ENCODE measurements around the gene ARHGAP8.

ARHGAP8 gene

DNA sequence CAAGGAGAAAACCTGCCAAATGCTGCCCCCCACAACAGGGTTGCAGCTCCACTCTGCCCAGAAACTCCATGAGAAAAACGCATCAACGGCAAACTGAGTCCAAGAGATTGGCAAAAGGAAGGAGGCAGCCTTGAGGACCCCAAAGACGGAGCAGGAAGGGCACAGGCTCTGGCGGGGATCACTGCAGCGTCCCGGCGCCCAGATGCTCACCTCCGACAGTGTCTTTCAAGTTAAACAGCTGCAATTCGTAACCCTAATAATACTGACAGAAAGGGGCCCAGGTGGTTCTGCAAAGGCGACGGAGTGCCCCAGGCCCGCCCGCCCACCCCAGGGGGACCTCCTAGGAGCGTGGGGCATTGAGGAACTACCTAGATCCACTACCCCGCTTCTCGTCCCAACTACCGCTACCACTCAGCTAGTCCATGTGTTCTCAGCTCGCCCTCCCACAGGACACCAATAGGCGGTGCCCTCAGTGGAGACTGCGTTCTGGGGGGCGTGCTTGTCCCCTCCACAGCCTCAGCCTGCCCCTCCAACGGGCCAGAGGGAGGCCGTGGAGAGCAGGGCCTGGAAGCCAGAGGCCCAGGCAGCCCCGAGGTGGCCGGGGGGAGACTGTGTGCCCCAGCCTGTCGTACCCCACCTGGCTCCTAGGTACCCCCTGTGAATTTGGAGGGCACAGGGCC is 130.0 kb downstream of the ARHGAP8 start:
- in situ Hi-C loops (cut with HindIII; ENCODE audit: low sequenced_read_pairs), result no loop called here

DNA sequence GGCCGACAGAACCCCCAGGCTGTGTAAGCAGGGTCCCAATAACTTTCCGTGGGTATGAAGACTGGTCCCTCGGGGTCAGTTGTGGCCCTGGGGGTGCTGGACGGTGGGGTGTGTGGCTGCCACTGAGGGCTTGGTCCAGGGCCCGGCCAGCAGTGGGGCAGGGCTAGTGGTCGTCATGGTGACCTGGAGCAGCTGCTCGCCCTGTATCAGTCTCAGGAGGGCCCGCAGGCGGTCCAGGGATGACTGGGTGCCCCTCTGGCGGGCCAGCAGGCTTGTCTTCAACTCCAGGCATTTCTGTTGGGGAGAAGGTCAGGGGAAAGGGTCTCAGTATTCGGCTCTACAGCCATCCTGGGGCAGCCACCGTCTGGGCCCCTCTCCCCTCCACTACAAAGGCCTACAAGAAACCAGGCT is 130.6 kb downstream of the ARHGAP8 start:
- in situ Hi-C loops (cut with HindIII; ENCODE audit: low sequenced_read_pairs), result no loop called here

- in situ Hi-C loops (cut with HindIII; ENCODE audit: low sequenced_read_pairs), result no loop called here
Observed at GRCh38 chr22:44884562-44884961, 132.2 kb downstream of the ARHGAP8 start.

GRCh38 chr22:44884968-44885805 is 132.8 kb downstream of the ARHGAP8 start:
- in situ Hi-C loops (cut with HindIII; ENCODE audit: low sequenced_read_pairs), result no loop called here

- in situ Hi-C loops (cut with HindIII; ENCODE audit: low sequenced_read_pairs), result no loop called here
Observed at GRCh38 chr22:44885806-44886360, 133.5 kb downstream of the ARHGAP8 start.

GRCh38 chr22:44887941-44888366 is 135.6 kb downstream of the ARHGAP8 start:
- in situ Hi-C loops (cut with HindIII; ENCODE audit: low sequenced_read_pairs), result no loop called here

DNA sequence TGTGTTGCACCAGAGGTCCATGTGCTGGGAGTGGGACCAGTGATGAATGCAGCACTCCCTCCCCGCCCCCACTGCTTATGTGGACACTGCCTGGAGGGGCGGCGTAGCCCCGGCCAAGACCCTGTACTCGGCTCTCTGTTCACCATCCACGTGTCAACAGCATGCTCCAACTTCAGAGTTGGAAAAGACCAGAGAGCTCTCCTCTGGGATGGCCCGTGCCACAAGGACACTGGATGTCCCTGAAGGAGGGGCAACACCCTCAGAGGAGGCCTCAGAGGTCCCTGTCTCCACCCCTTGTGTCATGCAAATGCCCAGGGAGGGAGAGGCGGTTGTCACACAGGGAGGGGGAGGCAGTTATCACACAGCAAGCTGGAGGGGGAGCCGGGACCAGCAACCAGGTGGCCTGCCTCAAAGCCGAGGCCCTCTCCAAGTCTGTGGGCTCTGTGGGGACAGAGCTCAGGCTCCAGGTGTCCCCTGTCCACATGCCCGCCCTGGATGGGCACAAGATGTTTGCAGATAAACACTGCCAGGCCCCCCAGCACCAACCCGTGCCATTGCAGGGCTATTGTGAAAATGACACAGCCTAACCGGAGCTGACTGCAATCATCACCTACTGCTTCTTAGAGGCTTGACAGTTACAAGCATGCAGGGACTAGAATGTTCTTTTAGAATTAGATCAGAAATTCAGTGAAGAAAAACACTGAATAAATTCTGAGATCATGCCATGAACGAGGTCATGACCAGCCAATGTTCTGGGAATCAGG is 136.3 kb downstream of the ARHGAP8 start:
- in situ Hi-C loops (cut with HindIII; ENCODE audit: low sequenced_read_pairs), result no loop called here

GRCh38 chr22:44889255-44889878 is 137.0 kb downstream of the ARHGAP8 start:
- in situ Hi-C loops (cut with HindIII; ENCODE audit: low sequenced_read_pairs), result no loop called here

- in situ Hi-C loops (cut with HindIII; ENCODE audit: low sequenced_read_pairs), result no loop called here
Observed at GRCh38 chr22:44890416-44891292, 138.3 kb downstream of the ARHGAP8 start.

- in situ Hi-C loops (cut with HindIII; ENCODE audit: low sequenced_read_pairs), result no loop called here
Observed at GRCh38 chr22:44891293-44891747, 138.9 kb downstream of the ARHGAP8 start.

DNA sequence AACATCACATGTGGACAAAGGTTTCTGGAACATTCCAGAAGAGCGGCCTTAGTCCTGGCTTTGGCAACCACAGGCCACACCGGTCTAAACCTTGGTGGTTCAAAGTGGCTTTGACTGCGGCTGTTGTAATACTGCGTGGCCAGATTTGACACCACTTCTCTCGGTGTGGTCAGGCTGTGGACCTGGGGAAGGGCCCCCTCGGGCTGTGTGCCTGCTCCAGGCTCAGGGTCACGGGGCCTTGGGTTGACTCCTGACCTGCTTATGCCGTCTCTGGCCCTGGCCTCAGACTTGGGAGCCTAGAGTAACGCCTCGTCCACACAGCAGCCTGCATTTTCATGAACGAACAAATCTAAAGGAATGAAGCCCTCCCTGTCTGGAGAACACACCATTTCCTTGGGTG is 139.4 kb downstream of the ARHGAP8 start:
- in situ Hi-C loops (cut with HindIII; ENCODE audit: low sequenced_read_pairs), result no loop called here

DNA sequence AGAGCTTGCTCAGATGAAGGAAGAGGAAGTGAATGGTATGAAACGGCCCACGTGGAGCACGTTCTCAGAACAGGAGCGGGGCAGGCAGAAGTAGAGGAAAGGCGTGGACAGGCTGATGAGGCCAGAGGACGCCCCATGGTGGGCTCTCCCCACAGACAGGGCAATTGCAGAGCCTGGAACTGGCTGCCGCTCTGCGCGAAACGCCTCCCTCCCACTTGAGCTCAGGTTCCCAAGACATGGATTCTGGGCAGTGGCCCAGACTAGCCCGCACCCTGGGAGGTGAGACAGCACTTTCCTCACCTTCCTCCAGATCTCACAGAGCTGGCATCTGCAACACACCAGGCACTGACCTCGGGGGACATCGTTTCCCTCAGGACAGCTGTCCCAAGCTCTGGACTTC is 139.9 kb downstream of the ARHGAP8 start:
- in situ Hi-C loops (cut with HindIII; ENCODE audit: low sequenced_read_pairs), result no loop called here

DNA sequence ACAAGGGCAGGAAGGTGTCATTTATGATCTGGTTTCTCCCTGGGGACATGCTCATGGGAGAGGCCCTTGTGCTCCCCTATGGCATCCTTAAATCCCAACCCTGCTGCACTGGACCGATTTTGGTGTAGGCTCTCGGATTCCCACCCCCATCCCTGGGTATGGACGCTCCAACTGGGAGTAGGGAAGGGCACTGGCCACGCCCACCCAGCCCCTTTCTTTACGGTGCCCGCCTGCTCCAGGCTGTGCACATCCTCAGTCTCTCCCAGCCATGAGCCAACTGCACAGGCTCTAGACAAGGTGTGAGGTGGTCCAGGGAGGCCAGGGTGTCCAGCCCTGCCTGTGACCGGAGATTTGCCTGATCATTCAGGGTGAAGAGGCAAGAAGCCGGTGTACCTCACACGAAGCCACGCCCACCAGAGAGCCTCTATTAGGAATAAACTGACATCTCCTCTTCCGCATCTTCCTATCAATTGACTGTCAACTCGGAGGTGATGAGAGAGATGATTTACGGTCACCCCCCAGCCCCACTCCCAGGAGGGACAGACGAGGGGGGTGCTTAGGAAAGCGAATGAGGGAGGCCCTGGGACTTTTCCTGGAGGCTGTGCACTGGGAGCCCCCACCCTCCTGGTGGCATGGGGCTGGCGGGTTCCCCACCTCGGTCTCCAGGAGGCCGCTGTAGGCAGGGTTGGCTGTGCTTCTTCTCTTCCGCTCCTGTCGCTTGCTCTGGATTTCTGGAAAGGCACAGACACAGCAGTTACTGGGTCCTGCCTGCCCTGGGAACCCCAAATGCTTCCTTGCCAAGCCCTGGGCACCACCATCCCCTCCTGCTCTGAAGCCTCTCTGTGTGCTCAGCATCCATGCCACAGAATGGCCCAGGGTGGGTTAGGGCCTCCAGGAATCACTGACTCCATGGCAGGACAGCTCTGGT is 140.7 kb downstream of the ARHGAP8 start:
- in situ Hi-C loops (cut with HindIII; ENCODE audit: low sequenced_read_pairs), result no loop called here

GRCh38 chr22:44893731-44894080 is 141.3 kb downstream of the ARHGAP8 start:
- in situ Hi-C loops (cut with HindIII; ENCODE audit: low sequenced_read_pairs), result no loop called here

- in situ Hi-C loops (cut with HindIII; ENCODE audit: low sequenced_read_pairs), result no loop called here
Observed at GRCh38 chr22:44894321-44894720, 141.9 kb downstream of the ARHGAP8 start.

DNA sequence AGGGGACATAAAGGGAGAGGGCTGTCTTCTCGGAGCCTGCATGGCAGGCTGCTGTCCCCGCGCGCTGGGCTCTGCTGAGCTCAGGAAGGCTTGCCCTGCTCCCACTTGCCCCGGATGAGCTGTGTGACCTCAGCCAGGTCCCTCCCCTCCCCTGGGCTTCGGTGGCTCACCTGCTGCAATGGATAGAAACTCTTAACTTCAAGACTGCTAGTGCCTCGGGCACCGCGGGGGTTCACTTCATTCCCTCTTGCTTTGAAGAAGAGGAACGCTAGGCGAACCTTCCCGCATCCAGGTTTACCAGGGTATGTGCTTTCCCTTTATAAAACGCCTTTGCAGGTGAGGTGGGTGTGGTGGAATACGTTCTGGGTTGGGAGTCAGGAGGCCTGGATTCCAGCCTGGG is 142.4 kb downstream of the ARHGAP8 start:
- in situ Hi-C loops (cut with HindIII; ENCODE audit: low sequenced_read_pairs), result no loop called here

DNA sequence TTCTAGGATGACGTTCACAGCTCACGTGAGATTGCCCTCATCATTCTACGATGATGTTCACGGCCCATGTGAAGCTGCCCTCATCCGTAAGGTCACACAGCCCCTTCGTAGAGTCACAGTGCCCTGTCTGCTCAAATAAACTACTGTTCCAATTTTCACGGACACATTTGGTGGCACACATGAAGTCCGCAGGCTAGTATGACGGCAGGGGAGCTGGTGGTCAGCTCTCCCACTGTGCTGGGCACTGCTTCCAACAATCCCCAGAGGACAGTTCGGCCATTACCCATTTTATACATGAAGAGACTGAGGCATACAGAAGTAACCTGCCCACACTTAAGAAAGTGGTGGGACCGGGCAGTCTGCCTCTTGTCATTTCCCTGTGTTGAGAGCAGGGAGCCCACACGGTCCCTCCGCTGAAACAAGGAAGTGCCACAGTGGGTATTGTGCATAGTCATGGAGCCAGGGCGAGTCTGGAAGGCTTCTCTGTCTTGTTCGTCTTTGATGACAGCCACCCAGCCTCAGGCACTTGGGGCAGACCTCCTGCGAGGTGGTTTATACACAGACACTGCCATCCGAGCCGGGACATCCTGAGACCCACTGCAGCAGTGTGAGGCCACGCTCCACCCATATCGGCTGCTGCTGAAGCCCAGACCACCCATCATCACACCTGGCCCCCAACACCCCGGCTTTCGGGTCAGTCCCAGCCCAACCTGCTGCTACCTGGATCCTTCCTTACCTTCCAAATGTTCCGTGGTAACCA is 143.1 kb downstream of the ARHGAP8 start:
- in situ Hi-C loops (cut with HindIII; ENCODE audit: low sequenced_read_pairs), result no loop called here

DNA sequence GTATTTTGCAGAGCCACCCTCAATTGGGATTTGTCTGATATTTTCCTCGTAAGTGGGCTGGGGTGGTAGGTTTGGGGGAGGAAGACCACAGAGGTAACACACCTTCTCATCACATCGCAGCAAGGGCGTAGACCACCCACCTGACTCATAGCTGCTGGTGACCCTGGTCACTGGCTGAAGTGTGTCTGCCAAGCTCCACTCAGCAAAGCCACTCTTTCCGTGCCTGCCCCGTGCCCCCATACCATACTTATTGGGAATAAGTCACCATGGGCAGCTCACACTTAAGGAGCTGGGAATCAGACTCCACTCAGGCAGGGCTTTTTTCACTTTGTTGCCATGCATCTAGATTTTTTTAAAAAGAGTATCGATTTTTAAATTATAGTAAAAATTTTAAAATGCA is 145.9 kb downstream of the ARHGAP8 start:
- in situ Hi-C loops (cut with HindIII; ENCODE audit: low sequenced_read_pairs), result no loop called here

Data from DLD1 (cell line).